GM13977 (cell line): ENCODE results near the gene KLHL29.

ENCODE experiments used
- DNase-seq: peaks from one replicate; pipeline ENCODE4 v3.0.0; 2012; ENCODE audit warnings: low spot score
- in situ Hi-C: fragments of 300-500 bp; cut with MboI; formaldehyde crosslinking; loops from one replicate; pipeline ENCODE4 v1.12.0; 2022; ENCODE audit warnings: low sequenced_read_pairs, low pct_unique_long_range_greater_than_20kb, mixed read lengths, inconsistent platforms; ENCODE audit not compliant: unreplicated experiment
- TF ChIP-seq, protein P1 (sequence below): IDR thresholded peaks from 2 replicates; pipeline ENCODE4 v1.5.1; 2012; ENCODE audit warnings: mild to moderate bottlenecking, control low read depth; ENCODE audit not compliant: insufficient read depth; ENCODE audit errors: extremely low read depth, missing control alignments

The KLHL29 gene

DNA sequence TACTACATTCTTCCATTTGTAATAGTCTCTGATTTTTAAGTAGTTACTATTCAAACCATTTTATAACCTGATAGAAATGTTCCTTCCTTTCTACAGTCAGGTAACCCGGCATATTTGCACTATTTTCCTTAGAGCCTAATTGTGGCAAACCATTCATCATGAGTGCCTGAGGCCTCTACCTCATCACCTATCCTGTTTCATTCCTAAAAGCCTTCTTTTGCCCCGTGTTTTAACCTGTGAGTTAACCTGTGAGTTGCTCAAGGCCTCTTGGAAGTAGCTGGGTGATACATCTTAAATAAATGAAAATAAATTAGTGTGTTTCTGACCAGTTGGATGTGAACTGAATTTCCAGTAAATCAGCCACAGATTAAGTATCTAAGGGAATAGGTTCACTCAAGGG, 6.5 kb upstream of the KLHL29 start:
- no peak for DNase-seq
- in situ Hi-C loops: no loop called here

DNA sequence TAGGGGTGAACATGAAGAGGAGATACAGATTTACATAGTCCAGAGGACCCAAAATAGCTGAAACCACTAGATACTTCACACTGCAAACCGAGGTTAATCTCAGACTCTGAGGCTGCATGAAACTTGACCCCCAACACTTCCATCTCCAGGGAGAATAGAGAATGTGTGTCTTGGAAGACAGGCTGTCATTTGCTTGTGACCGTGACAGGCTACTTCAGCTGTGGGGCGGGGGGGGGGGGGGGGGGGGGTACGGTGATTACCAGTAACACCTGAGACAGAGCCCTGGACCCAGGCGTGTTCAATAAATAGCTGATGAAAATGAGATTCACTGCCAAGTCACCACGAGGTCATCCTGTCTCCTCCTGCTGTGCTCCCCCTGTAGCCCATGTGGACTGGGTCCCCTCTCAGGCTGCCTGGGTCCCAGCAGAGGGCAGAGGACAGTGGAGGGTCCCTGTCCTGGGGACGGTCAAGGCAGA, 5.7 kb upstream of the KLHL29 start:
- in situ Hi-C loops: no loop called here
- TF ChIP-seq, protein P1, sequence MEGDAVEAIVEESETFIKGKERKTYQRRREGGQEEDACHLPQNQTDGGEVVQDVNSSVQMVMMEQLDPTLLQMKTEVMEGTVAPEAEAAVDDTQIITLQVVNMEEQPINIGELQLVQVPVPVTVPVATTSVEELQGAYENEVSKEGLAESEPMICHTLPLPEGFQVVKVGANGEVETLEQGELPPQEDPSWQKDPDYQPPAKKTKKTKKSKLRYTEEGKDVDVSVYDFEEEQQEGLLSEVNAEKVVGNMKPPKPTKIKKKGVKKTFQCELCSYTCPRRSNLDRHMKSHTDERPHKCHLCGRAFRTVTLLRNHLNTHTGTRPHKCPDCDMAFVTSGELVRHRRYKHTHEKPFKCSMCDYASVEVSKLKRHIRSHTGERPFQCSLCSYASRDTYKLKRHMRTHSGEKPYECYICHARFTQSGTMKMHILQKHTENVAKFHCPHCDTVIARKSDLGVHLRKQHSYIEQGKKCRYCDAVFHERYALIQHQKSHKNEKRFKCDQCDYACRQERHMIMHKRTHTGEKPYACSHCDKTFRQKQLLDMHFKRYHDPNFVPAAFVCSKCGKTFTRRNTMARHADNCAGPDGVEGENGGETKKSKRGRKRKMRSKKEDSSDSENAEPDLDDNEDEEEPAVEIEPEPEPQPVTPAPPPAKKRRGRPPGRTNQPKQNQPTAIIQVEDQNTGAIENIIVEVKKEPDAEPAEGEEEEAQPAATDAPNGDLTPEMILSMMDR: no peak
- peak; percentile 35 for DNase-seq

More for the DNA sequence above, 6.5 kb upstream of the KLHL29 start:
- TF ChIP-seq, protein P1: no peak

DNA sequence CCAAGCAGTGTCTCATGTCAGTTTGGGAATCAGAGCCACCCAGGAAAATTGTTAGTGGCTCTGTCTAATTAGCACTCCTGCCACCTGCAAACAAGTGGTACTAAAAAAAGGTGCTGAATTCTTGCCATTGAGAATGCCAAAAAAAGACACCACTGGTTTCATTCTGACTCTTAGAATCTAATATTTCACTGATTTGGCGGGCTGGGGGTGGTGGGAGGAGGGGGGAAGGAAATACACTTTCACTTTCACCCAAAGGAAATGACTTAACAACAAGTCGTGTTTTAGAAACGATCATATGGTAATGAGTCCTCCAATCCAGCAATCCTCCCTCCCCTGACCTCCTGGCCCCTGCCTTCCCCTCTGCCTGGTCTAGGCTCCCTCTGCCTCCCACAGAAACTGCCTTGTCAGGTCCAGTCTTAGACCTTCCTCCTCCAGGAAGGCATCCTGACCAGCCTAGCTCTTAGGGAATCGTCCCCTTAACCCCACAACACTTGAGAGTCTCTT, 4.4 kb upstream of the KLHL29 start:
- in situ Hi-C loops: no loop called here
- DNase-seq: peak; percentile 69
- TF ChIP-seq, protein P1: no peak

DNA sequence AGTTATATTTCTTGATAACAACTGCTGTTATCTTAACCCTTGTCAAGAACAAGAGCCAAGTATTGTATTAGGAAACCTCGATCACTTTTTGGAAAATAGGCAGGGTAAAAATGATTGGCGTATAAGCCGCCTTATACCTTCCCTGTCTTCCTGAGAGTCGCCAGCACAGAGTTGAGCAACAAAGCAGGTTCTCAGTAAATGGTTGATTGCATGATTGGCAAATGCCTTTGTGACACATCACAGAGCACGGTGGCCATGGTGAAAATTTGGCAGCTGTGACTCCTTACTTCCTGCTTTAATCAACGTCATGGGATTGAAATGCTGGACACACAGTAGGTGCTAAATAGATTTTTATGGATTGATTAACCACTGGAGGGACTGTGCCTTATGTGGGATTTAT, 3.9 kb upstream of the KLHL29 start:
- in situ Hi-C loops: no loop called here
- no peak for DNase-seq
- TF ChIP-seq, protein P1: no peak

DNA sequence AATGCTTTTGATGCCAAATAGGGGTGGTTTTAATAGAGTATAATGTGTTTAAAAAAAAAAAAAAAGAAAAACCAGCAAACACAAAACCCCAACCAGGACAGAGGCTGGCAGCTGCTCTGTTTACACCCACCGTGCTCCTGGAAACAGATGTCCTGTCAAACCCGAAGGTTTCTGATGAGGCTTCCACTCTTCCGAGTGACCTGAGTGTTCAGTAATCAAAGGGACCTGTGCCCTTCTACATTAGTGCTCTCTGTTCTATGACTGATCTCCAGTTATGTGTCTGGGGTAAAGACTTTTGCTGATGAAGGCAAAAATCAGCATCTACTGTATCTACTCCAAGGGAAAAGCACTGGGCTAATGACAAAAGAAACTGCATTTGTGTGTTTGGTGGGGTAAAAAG, 3.5 kb upstream of the KLHL29 start:
- in situ Hi-C loops: no loop called here
- DNase-seq: no peak
- TF ChIP-seq, protein P1: no peak

DNA sequence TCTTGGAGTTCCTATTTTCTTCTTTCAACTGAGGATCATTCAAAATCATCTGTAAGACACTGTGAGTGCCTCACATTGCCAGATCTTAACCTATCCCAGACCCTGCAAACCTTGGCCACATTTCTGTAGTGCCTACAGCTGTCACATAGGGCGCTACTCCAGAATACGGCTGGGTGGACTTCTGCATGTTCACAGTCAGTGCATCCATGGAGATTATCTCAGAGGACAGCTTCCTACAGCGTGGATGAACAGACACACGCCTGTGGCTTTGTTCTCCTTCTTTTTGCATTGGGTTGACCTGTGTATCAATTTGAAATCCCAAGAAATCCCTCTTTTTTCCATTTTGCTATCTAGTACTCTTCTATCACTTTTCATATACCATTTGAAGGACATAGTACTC, 1.9 kb upstream of the KLHL29 start:
- in situ Hi-C loops: no loop called here
- no peak for DNase-seq
- TF ChIP-seq, protein P1: no peak

DNA sequence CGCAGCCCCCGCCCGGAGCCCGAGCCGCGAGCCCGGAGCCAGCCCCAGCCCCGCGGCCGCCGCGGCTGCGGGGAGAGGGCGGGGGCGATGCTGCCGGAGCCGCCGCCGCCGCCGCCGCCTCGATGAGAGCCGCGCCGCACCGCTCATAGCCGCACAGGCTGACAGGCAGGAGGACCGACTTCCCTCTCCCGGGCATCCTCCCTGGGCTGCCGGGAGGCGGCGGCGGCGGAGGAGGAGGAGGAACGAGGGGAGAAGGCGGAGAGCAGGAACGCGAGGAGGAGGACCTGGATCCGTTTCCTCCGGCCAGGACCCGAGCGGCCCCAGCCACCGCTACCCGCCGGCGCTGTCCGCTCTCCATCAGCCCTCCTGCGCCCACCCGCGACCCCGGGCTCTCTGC, 370 bp downstream of the KLHL29 start:
- in situ Hi-C loops: no loop called here
- TF ChIP-seq, protein P1: no peak
- DNase-seq: peak; percentile 70
